Transverse colon (tissue), 4 donors: ENCODE data around the gene SLC30A3. TPM values are rescaled to one million over a fixed set of nuclear protein-coding genes. Genes with fewer than 3 reads are reported as not detected.
A peak's percentile ranks its signal among the peaks of the same experiment; 100 is the strongest.

Source experiments
- DNase-seq: peaks from one replicate; pipeline ENCODE4 v3.0.0-alpha.2; 2019
- H3K27ac ChIP-seq, 4 donors: fragments of 200-600 bp; sonication (generic); 2 replicates each; pipeline ENCODE4 v1.5.1; 2016 to 2018; ENCODE audit warnings: inconsistent platforms in 4 of 4
- H3K27me3 ChIP-seq: fragments of 200-600 bp; sonication (generic); 2 replicates; pipeline ENCODE4 v1.5.1; 2017; ENCODE audit warnings: inconsistent platforms
- H3K36me3 ChIP-seq, 4 donors: fragments of 200-600 bp; sonication (generic); 2 replicates each; pipeline ENCODE4 v1.5.1; 2017 to 2019; ENCODE audit warnings: inconsistent platforms in 4 of 4
- H3K4me1 ChIP-seq, 4 donors: fragments of 200-600 bp; sonication (generic); 2 replicates each; pipeline ENCODE4 v1.5.1; 2017 to 2020; ENCODE audit warnings: inconsistent platforms in 4 of 4
- H3K4me3 ChIP-seq, 4 donors: fragments of 200-600 bp; sonication (generic); 1 replicate in 1 of 4; 2 replicates in 3 of 4; pipeline versions ENCODE4 v1.5.1 to v1.6.1; 2017 to 2019; ENCODE audit warnings: inconsistent platforms in 4 of 4
- H3K9me3 ChIP-seq, 2 donors: fragments of 200-600 bp; sonication (generic); 2 replicates each; pipeline ENCODE4 v1.5.1; 2017 to 2019; ENCODE audit warnings: inconsistent platforms in 2 of 2
- EP300 ChIP-seq: sonication (generic); formaldehyde crosslinking; IDR thresholded peaks from one replicate; pipeline ENCODE4 v1.6.1; 2017; ENCODE audit warnings: antibody characterized with exemption, low read depth
- POLR2A ChIP-seq: fragments of 450-650 bp; IDR thresholded peaks from one replicate; pipeline ENCODE4 v1.6.1; 2016; ENCODE audit warnings: antibody characterized with exemption, mild to moderate bottlenecking, moderate library complexity
- POLR2AphosphoS5 ChIP-seq, 3 donors: sonication (generic); formaldehyde crosslinking; IDR thresholded peaks; one replicate each; pipeline ENCODE4 v1.6.1; 2016; ENCODE audit warnings: antibody characterized with exemption in 3 of 3
- WGBS, 2 donors: methylation state at CpG; one replicate each; pipeline ENCODE4 v1.1.5; 2018; ENCODE audit warnings: low coverage in 1 of 2; 5-methylcytosine and 5-hydroxymethylcytosine counted together
- in situ Hi-C, 4 donors: fragments of 200-750 bp; cut with MboI; loops; one replicate each; pipeline versions ENCODE4 v1.15.0 to v1.15.1; 2017; ENCODE audit warnings: low sequenced_read_pairs in 3 of 4, low pct_ligation_motif_present in 1 of 4, low pct_unique_long_range_greater_than_20kb in 1 of 4
- intact Hi-C: fragments of 100-400 bp; cut with DNase I; formaldehyde crosslinking; loops from one replicate; pipeline ENCODE4 v1.15.1; 2023; ENCODE audit warnings: low total_unique reads
- total RNA-seq, 4 donors: library from RNA; depleted of rRNA; stranded (reverse); fragments of >200 nt; gene quantifications; one replicate each; pipeline ENCODE4 v1.1.0, GENCODE V29; 2016
- TF ChIP-seq, protein P1 (sequence below), 5 experiments: fragments of 200-600 bp in 3 of 5; fragments of 450-650 bp in 2 of 5; sonication (generic) in 3 of 5; IDR thresholded peaks; 1 replicate in 2 of 5; 2 replicates in 3 of 5; pipeline ENCODE4 v1.5.1; 2016 to 2017; ENCODE audit warnings: antibody characterized with exemption in 5 of 5, inconsistent platforms in 3 of 5, mild to moderate bottlenecking in 2 of 5, moderate library complexity in 1 of 5

SLC30A3 gene
- total RNA-seq, 4 donors from 2014 or later: 0.60 TPM; not detected in 3

DNA sequence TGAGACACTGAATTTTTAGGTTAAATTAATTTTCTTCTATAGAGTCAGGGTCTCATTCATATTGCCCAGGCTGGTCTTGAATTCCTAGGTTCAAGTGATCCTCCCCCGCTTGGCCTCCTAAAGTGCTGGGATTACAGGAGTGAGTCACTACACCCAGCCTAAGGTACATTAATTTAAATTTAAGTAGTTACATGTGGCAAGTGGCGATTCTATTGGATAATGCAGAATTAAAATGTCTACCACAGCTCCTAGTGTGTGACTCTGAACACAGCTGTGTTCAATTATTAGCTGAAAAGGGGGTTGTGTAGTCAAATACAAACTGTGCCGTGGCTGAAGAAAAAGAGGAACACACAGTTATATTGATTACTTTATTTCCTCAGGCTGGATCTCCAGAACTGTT is 47.9 kb downstream of the SLC30A3 start:
- 93 to 100% methylated on average over 1 to 3 of the region's 3 CpGs for WGBS, 2 donors
- in situ Hi-C loops: loop anchor here in 1 of 4 donors (25.0 kb wide), 1 partner anchor 103 kb away; the partner anchor contains the start of genes ABHD1 and CGREF1
- no peak for DNase-seq
- Histone ChIP-seq H3K4me1 (peaks cover 20 to 40% (median 26%) of the 10 kb centered on the region in 4 donors), H3K9me3 (no peaks in the 10 kb centered on the region), H3K27ac (no peak overlapping the region), H3K4me3 (no peak overlapping the region), H3K27me3 (no peaks in the 10 kb centered on the region), H3K36me3 (no peaks in the 10 kb centered on the region)
- intact Hi-C loops: loop anchor here (10.0 kb wide), 1 partner anchor 80 kb away; the partner anchor contains the start of genes PREB and PRR30
- no peak for TF ChIP-seq POLR2A
- TF ChIP-seq, protein P1, sequence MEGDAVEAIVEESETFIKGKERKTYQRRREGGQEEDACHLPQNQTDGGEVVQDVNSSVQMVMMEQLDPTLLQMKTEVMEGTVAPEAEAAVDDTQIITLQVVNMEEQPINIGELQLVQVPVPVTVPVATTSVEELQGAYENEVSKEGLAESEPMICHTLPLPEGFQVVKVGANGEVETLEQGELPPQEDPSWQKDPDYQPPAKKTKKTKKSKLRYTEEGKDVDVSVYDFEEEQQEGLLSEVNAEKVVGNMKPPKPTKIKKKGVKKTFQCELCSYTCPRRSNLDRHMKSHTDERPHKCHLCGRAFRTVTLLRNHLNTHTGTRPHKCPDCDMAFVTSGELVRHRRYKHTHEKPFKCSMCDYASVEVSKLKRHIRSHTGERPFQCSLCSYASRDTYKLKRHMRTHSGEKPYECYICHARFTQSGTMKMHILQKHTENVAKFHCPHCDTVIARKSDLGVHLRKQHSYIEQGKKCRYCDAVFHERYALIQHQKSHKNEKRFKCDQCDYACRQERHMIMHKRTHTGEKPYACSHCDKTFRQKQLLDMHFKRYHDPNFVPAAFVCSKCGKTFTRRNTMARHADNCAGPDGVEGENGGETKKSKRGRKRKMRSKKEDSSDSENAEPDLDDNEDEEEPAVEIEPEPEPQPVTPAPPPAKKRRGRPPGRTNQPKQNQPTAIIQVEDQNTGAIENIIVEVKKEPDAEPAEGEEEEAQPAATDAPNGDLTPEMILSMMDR (IDR thresholded peaks at IDR 0.05): no peak
- no peak for TF ChIP-seq POLR2AphosphoS5 (IDR thresholded peaks at IDR 0.05)
- no peak for TF ChIP-seq EP300

DNA sequence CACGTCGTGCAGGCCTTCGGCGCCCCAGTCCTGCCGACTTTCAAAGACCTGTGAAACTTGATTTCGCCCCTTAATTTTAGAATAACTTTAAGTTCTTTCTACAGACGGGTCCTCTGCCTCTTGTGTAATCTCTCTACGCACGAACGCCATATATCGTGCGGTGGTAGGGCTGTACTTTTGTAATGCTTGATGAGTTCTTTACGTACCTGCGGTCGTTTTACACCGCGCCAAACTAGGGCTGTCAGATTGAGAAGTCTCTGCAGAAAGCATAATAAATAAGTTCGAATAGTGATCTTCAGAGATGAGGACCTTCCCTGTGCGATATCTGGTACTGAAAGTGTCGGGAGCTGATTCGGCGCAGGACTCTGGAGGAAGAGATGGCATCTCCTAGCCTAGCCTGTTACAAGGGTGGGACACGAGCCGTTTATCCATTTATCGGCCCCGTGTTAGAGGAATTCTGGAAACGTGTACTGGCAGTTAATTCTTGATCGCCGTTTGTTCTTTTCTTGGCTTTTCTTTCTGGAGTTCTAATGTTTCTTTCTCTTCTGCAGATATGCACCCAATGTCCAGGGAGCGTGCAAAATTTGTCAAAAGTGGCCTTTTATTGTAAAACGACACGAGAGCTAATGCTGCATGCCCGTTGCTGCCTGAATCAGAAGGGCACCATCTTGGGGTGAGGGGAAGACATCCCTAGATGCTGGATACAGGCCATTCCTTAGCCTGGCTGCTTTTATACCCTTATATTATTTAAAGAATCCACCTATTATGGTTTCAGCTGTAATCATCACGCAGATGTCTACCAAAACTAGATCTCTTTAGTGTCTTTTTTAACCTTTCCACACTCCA is 50.0 kb downstream of the SLC30A3 start:
- peaks cover 15 to 42% (median 21%) of the 10 kb centered on the region in 4 donors for H3K4me1 ChIP-seq
- peak overlapping the region; percentile 61 to 90 (median 80) for H3K4me3 ChIP-seq
- 4 to 6% methylated on average over 9 to 34 of the region's 34 CpGs for WGBS, 2 donors
- no peaks in the 10 kb centered on the region for H3K27me3 ChIP-seq
- no peaks in the 10 kb centered on the region for H3K9me3 ChIP-seq
- TF ChIP-seq, protein P1 (IDR thresholded peaks at IDR 0.05): no peak
- TF ChIP-seq EP300 (no peak), POLR2AphosphoS5 (IDR thresholded peaks at IDR 0.05) (no peak), POLR2A (no peak)
- H3K27ac ChIP-seq: peak overlapping the region; percentile 94 to 98 (median 96)
- no peaks in the 10 kb centered on the region for H3K36me3 ChIP-seq
- no peak for DNase-seq
- intact Hi-C loops: loop anchor here (10.0 kb wide), 1 partner anchor 78 kb away; the partner anchor contains the start of genes PREB and PRR30
- in situ Hi-C loops: loop anchor here in 1 of 4 donors (25.0 kb wide), 1 partner anchor 101 kb away; the partner anchor contains the start of genes ABHD1 and CGREF1

DNA sequence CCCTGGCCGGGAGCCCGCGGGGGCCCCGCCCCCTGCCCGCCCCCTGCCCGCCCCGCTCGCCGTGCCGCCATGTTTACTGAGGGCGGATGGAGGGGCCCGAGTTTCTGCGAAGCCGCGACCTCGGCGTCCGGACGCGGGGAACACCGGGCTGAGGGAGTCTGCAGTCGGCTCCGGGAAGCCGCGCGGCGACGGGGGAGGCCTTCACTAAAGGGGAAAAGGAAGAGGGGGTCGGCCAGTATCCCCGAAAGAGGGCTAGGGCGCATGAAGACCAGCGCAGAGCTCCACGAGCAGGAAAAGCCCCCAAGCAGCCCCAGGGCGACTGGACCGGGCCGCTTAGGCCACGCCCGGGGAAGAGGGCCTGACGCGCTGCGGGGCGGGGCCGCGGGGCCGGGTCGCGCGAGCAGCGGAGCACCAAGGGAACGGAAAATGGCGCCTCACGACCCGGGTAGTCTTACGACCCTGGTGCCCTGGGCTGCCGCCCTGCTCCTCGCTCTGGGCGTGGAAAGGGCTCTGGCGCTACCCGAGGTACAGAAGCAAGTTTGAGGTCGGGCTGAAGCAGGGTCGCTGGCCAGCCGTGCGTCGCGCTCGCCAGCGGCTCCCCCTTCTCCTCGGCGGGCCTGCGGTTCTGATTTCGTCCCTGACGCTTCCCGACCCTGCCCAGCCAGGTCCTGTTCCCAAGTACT is 50.8 kb downstream of the SLC30A3 start, which contains the start of the genes ATRAID and SLC5A6:
Gene ATRAID (plus strand): TSS at position 99 of the 683 bp plus-strand sequence. CDS start 328 bp downstream, at position 427.
Gene SLC5A6 (minus strand): TSS at position 326 of the 683 bp plus-strand sequence. CDS start 4,618 bp downstream, outside the sequence.
- TF ChIP-seq POLR2A (peak; percentile 93), POLR2AphosphoS5 (IDR thresholded peaks at IDR 0.05) (peak; percentile 85 to 95 (median 93)), EP300 (no peak)
- TF ChIP-seq, protein P1 (IDR thresholded peaks at IDR 0.05): no peak
- WGBS, 2 donors: 0% methylated on average over 48 of the region's 73 CpGs; no CpG with 5 or more reads in 1 of the 2 donors
- in situ Hi-C loops (loop anchor here in 1 of 4 donors (25.0 kb wide), 1 partner anchor 100 kb away; the partner anchor contains the start of genes ABHD1 and CGREF1), intact Hi-C loops (loop anchor here (10.0 kb wide), 1 partner anchor 77 kb away; the partner anchor contains the start of genes PREB and PRR30)
- Histone ChIP-seq H3K27me3 (no peaks in the 10 kb centered on the region), H3K9me3 (no peaks in the 10 kb centered on the region), H3K4me1 (peaks cover 12 to 38% (median 17%) of the 10 kb centered on the region in 4 donors), H3K27ac (peak within 1 kb of the TSS; percentile 94 to 98 (median 96)), H3K36me3 (peaks cover 0 to 5% (median 0%) of the 10 kb centered on the region in 4 donors), H3K4me3 (peak within 1 kb of the TSS; percentile 61 to 90 (median 80))
- DNase-seq: peak; percentile 92
